ENCODE data around the gene DCTN5.
"Not testable (repeated sequence)": the region's sequence is repeated elsewhere in the genome, so short reads cannot be mapped to it uniquely, and the experiment has no call there.

Gene DCTN5

GRCh38 chr16:23691483-23692189, 50.4 kb downstream of the DCTN5 start:
- DNase-seq (ENCODE audit: extremely low read depth in 1 of 2, low read depth in 1 of 2) = no peak

GRCh38 chr16:23692190-23692837, 51.0 kb downstream of the DCTN5 start:
- no peak for DNase-seq (ENCODE audit: extremely low read depth in 1 of 2, low read depth in 1 of 2)

GRCh38 chr16:23694265-23694643, 53.0 kb downstream of the DCTN5 start:
- DNase-seq (ENCODE audit: extremely low read depth in 1 of 2, low read depth in 1 of 2) = no peak

GRCh38 chr16:23694644-23695373, 53.5 kb downstream of the DCTN5 start:
- DNase-seq (ENCODE audit: extremely low read depth in 1 of 2, low read depth in 1 of 2) = no peak

GRCh38 chr16:23695756-23696155, 54.5 kb downstream of the DCTN5 start:
- DNase-seq (ENCODE audit: extremely low read depth in 1 of 2, low read depth in 1 of 2) = no peak

- no peak for DNase-seq (ENCODE audit: extremely low read depth in 1 of 2, low read depth in 1 of 2)
These were observed 57.8 kb downstream of the DCTN5 start for GRCh38 chr16:23699100-23699499.

- DNase-seq (ENCODE audit: extremely low read depth in 1 of 2, low read depth in 1 of 2) = no peak
These were observed 58.8 kb downstream of the DCTN5 start for GRCh38 chr16:23700093-23700492.

GRCh38 chr16:23700509-23700908, 59.2 kb downstream of the DCTN5 start:
- DNase-seq (ENCODE audit: extremely low read depth in 1 of 2, low read depth in 1 of 2) = no peak

GRCh38 chr16:23701045-23701444, 59.8 kb downstream of the DCTN5 start:
- no peak for DNase-seq (ENCODE audit: extremely low read depth in 1 of 2, low read depth in 1 of 2)

- DNase-seq (ENCODE audit: extremely low read depth in 1 of 2, low read depth in 1 of 2) = no peak
These were observed 61.7 kb downstream of the DCTN5 start for GRCh38 chr16:23702951-23703350.

GRCh38 chr16:23704772-23705516, 63.7 kb downstream of the DCTN5 start:
- no peak for DNase-seq (ENCODE audit: extremely low read depth in 1 of 2, low read depth in 1 of 2)

GRCh38 chr16:23705517-23705902, 64.2 kb downstream of the DCTN5 start:
- no peak for DNase-seq (ENCODE audit: extremely low read depth in 1 of 2, low read depth in 1 of 2)

- DNase-seq (ENCODE audit: extremely low read depth in 1 of 2, low read depth in 1 of 2) = no peak
These were observed 65.2 kb downstream of the DCTN5 start for GRCh38 chr16:23706439-23706838.

- no peak for DNase-seq (ENCODE audit: extremely low read depth in 1 of 2, low read depth in 1 of 2)
These were observed 68.3 kb downstream of the DCTN5 start for GRCh38 chr16:23709536-23709935.

GRCh38 chr16:23710008-23710407, 68.7 kb downstream of the DCTN5 start:
- DNase-seq (ENCODE audit: extremely low read depth in 1 of 2, low read depth in 1 of 2) = no peak

- DNase-seq (ENCODE audit: extremely low read depth in 1 of 2, low read depth in 1 of 2) = no peak
These were observed 69.2 kb downstream of the DCTN5 start for GRCh38 chr16:23710504-23710903.

- no peak for DNase-seq (ENCODE audit: extremely low read depth in 1 of 2, low read depth in 1 of 2)
These were observed 70.5 kb downstream of the DCTN5 start for GRCh38 chr16:23711785-23712184.

GRCh38 chr16:23712976-23713375, 71.7 kb downstream of the DCTN5 start, which contains the start of gene ERN2:
Gene ERN2, minus strand, starts transcription at chr16:23713222. Its CDS starts 35 bp downstream, at chr16:23713187.
- DNase-seq (ENCODE audit: extremely low read depth in 1 of 2, low read depth in 1 of 2) = no peak

- DNase-seq (ENCODE audit: extremely low read depth in 1 of 2, low read depth in 1 of 2) = no peak
These were observed 75.2 kb downstream of the DCTN5 start for GRCh38 chr16:23716484-23716883.

- DNase-seq (ENCODE audit: extremely low read depth in 1 of 2, low read depth in 1 of 2) = not testable (repeated sequence)
These were observed 81.5 kb downstream of the DCTN5 start for GRCh38 chr16:23722613-23723240.
